ENCODE results near the gene TTC3.

TTC3 gene

DNA sequence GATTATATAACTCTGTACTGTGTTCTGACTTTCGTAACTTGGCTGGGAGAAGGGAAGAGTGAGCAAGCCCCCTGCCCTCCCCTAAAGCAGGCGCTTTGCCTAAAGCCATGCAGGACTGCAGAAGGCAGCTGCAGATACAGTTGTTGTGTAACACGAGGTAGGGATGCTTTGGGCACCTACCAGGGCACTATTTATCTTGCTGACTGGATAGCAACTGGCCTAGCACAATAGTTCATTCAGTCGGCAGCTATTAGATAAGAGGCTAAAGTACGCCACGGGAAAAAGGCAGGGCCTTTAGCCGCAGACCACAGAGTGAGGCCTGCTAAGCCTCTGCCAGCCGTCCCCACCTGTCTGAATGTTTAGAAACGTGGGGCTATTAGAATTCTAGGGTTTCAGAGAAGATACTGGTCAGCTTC is 80.9 kb downstream of the TTC3 start:
- no peak for DNase-seq (ENCODE audit: low read depth)

DNA sequence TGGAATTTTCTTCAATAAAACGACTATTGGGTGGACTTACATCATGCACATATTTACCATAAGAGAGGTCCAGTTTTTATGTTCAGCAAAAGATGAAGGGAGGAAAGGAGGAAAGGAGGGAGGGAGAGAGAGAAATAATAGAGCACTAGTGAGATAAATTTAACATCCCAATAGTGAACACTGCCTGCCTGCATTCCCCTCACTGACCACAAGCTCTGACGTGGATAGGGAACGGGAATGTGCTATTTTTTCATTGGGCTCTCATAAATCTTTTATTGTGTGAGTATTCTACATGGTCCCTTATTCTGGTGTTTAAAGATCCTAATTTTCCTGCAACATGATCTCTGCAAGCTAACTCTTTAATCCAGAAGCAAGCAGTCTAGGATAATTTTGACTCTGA is 82.1 kb downstream of the TTC3 start:
- no peak for DNase-seq (ENCODE audit: low read depth)

DNA sequence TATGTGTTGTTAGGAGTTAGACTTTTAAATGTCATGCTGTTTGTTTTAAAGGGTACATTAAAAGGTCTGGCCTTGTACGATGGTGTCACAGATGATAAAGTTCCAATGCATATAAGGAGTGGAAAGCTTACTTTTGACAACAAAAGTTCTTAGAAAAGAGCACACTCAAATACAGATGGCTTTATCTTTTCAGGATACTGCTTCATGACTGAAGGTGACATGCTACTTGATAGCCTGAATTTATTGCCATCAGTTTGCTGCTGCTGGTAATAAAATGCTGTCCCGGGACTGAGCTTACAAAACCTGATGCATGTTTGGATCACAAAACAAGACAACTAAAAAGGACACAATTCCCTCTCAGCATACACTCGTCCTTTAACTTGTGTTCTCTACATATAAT is 84.9 kb downstream of the TTC3 start:
- DNase-seq (ENCODE audit: low read depth) = no peak

DNA sequence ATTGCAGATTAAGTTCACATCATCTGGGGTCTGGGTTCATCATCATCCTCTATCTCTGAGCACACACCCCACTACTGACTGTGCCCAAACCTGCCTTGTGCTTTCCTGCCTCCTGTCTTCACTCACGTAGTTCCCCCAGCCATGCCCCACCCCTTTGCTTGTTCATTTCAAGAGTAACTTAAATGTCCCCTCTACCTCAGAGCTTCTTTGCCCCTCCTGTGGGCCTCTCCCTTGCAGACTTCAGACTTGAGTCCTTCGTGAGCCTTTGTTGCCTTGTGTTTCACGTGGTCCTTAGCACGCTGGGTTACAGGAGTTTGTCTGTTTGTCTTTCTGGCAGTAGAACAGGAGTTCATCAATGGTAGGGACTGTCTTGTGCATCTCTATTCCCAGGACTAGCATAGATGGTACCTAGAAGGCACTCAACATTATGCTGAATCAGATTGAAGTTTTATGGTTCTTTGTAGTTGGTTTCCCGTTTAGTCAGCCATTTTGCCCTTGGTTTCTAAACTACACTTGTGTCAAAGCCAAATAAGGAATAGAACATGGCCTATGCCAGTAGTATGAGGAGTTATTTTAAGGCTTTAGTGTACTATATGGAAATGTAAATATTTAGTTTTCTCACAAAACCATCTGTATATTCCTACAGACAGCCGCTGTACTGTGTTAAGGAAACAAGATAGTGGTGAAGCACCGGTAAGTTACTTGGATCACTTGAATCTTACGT is 86.2 kb downstream of the TTC3 start:
- no peak for DNase-seq (ENCODE audit: low read depth)

DNA sequence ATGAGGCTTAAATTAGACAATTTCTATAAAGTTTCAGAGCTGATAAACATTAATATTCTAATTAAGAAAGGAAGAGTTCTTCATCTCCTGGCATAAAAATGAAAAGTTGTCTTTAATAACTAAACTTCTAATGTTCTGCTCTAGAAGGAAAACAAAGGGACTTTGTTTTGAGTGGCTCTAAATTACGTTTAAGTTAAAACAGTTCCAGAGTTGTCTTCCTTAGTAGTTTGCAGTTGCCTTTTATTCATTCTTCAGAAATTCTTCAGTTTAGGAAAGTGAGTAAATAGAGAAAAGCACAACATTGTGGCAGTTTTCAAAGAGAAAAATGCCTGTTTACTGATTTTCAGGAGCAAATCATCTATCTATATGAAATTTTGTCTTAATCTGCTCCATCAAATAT is 86.9 kb downstream of the TTC3 start:
- DNase-seq (ENCODE audit: low read depth) = no peak

DNA sequence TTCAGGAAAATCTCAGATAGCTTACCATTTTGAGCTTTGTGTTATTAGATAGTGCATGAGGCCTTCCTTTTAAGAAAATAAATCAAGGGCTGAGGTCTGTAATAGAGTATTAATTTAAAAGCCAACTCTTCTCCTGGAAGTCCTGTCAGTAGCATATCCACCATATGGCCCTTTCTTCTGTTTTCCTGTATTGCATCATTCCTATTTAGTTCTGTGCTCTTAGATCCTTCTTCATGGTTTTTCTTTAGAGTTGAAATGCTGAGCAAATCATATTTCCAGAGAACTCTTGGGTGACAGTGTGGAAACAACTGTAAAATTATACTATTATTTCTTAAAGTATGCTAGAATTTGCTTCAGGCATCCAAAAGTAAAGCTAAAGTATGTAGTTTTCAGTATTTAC is 91.7 kb downstream of the TTC3 start:
- DNase-seq (ENCODE audit: low read depth) = peak; percentile 7

DNA sequence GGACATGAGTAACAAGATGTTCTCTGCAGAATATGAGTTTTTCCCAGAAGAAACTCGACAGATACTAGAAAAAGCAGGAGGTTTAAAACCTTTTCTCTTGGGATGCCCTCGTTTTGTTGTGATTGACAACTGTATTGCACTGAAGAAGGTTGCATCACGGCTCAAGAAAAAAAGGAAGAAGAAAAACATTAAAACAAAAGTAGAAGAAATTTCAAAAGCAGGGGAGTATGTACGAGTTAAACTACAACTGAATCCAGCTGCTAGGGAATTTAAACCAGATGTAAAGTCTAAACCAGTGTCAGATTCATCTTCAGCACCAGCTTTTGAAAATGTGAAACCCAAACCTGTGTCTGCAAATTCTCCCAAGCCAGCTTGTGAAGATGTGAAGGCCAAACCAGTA is 92.5 kb downstream of the TTC3 start:
- peak; percentile 64 for DNase-seq (ENCODE audit: low read depth)

DNA sequence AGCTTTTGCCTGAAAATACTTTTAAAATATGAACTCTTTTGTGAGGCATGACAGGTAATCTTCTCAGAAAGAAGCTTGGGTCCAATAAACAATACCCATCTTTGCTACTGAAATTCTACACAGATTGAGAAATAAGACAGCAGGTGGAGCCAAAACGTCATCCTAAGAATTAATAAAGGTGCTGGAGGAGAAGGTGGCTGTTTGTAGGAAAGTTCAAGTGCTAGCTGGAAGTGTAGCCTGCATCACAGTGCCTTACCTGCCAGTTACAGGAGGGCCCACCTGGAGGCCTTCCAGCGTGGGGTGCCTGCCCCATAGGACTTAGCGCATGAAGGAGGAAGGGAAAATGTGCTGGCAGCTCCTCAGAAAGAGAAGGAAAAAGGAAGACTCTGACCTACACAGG is 93.7 kb downstream of the TTC3 start:
- DNase-seq (ENCODE audit: low read depth) = no peak

DNA sequence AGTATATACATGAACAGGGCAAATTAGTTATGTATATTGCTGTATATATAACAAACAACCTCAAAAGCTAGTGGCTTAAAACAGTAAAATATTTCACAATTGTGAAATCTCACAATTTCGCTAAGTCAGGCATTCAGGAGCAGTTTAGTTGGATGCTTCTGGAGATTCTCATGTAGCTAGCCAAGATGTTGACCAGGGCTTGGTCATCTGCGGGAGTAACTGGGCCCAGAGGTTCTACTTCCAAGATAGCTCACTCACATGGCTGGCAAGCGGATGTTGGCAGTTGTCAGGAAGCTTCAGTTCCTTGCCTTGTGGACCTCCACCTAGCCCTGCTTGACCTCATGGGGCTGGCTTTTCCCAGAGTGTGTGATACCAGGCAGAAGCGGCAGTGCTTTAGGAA is 95.6 kb downstream of the TTC3 start:
- DNase-seq (ENCODE audit: low read depth) = no peak

DNA sequence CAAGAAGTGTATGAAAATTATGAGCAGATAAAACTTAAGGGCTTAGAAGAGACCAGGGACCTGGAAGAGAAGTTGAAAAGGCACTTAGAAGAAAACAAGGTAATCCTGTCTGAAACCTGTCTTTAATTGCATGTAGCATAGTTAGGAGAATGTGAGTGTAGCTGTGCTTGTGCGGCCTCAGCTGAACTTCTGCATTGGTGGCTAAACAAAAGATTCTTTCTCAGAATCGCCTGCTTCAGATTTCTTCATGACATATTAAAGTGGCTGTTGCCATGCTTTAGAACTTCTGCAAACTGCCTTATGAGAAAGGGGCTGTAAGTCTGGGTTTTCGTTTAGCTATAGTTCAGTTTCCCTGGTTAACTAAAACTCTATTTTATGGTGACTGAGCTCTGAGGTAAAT is 99.6 kb downstream of the TTC3 start:
- DNase-seq (ENCODE audit: low read depth) = no peak

DNA sequence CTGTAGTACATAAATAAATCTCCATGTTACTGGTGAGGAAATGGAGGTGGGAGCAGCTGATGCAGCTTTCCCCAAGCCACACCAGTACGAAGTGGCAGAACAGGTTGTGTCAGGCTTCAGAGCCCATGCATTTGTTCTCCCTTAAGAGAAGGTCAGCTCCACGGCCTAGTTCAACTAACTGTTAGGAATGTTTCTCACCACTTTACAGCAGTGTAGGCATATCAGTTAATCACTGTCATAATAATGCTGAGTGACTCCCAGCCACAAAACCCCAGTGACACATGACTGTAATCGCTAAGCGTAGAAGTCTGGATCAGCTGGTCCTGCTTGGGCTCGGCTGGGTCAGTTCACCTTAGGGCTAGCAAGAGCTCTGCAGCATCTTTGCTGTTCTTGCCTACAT is 103.7 kb downstream of the TTC3 start:
- DNase-seq (ENCODE audit: low read depth) = no peak

DNA sequence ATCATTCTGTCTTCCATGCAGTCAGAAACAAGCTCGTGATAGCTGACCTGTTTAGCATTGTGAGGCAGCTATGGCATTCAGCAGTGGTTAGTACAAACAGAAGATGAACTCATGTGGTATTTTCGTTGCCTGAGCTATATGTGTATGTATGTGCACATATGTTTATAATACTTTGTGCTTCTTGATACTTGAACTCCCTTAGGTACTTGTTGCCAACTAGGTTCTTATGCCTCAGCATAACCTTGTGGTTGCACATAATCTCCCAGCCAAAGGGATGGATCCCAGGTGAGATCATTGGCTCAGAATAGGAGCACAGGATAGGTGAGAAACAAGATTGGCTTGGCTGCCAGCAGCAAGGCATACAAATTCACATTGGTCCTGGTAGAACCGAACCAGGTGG is 108.0 kb downstream of the TTC3 start:
- peak; percentile 11 for DNase-seq (ENCODE audit: low read depth)

DNA sequence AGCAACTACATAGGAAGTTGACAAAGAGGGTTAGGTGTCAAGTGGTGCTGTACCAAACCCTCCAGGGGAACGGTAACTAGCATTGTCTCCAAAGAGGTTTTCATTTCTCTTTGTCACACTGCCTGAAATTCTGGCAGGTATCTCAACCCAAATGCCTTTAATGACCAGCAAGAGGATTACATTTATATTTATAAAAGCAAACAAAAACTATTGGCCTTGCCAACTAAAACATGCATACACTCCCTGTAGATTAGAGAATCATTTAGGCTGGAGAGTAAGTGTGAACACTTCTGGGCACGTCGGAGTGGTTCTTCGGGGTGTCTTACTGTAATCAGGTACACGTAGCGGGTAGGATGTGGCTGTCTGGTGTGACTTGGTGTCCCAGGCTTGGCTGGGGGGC is 109.2 kb downstream of the TTC3 start:
- DNase-seq (ENCODE audit: low read depth) = no peak

DNA sequence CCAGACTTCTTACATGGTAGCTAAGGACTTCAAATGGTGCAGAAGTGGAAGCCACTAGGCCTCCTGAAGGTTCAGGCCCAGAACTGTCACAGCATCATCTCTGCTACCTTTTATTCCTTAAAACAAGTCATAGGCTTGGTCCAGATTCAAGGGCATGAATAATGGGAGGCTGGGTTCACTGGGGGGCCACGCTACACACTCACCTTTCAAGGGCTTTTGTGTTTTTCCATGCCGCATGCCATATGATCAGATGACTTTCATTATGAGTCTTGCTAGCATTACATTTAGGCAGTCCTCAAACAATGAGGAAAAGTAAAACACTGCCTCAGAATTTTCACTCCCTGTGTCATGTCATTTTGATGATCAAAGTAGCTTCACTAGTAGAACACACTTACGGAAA is 110.7 kb downstream of the TTC3 start:
- no peak for DNase-seq (ENCODE audit: low read depth)

DNA sequence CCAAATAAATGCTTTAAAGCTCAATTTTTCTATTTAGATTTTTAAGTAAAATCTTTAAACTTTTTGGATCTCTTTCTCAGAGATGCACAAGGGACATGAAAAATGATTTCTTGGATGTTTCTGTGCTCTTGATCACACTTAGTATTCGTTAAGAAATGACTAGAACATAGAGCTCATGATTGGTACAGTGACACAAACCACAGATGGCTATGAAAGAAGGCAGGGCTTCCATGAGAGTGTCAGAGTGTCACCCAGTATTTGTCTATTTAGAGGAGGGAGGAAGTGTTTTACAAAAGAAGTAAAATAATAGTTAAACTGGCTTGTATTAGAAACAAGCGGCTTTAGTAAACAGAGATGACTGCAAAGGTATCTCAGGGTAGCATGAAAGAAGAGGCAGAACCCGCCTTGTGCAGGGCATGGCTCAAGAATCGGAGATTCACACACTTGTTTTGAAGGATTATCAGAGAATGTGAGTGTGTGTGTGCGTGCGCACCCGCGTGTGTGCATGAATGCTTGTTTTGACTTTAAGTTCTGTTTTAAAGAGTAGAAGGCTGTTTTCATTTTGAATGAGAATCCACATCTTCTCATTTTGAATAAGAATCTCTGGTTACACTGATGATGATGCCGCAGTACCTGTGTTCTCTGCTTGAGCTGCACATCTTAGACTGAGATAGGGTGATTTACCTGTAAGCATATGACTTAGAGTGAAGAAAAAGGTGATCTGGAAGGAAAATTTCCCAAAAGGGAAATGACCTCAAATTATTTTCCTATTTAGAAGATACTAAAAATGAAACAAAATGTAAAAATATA is 111.9 kb downstream of the TTC3 start:
- DNase-seq (ENCODE audit: low read depth) = no peak

DNA sequence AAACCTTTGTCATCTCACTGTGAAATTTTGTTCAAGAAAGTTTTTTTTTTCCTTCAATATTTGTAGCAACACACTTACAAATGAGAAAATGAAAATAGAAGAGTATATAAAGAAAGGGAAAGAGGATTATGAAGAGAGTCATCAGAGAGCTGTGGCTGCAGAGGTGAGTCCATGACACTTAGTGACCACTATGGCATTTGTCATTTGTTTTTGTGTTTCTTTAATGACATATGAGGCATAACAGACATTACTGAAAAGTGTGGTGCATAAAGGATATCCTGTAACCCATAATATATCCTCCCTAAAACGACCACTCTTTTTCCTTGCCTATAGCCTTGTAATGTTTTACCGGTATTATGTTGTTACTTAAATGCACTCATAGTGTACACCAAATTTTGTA is 113.9 kb downstream of the TTC3 start:
- DNase-seq (ENCODE audit: low read depth) = no peak

DNA sequence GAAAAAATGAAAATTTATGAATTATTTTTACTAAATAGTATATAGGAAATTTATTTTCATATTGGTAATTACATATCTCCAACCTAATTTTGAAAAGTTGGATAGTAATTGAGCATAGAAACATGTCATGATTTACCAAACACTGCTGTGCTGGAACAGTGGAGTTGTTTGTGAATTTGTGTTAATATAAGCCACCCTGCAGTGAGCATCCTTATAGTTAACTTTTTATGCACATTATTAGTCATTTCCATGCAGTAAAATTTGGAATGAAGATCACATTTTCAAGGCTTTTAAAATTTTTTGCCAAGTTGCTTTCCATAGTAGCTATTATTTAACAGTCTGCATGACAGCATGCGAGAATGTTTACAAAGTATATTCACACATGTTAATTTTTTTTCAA is 115.8 kb downstream of the TTC3 start:
- no peak for DNase-seq (ENCODE audit: low read depth)

DNA sequence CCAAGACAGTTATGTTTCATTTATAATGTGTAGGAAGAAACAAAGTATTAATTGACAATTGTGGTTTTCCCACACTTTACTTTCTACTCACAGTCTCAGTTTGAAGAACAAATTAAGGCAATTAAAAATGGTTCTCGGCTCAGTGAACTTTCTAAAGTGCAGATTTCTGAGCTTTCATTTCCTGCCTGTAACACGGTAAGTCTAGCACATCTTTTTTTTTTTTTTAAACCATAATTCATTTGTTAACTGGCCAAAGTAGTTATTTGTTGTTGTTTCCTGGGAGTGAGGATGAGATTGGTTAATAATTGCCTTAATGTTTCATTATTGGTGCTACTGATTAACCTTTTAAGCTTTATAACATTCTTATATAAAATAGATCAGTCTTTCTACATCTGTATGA is 119.0 kb downstream of the TTC3 start:
- no peak for DNase-seq (ENCODE audit: low read depth)

DNA sequence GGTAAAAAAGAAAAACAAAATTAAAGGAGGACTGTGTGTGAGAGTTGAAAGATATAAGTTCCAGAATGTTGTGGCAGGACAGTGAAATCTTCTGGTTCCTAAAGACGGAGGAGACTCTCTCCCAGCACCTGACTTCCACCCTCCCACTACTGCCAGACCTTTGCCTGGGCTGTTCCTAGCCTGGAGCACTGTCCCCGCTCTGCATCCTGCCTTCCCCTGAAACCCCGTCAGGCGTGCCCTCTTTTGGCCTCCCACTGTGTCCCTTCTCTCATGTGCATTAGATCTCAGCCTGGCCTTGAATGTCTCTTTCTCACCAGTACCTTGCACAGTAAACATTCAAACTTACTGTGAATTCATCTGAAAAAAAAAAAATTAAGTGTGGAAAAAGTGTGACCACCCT is 120.0 kb downstream of the TTC3 start:
- no peak for DNase-seq (ENCODE audit: low read depth)

DNA sequence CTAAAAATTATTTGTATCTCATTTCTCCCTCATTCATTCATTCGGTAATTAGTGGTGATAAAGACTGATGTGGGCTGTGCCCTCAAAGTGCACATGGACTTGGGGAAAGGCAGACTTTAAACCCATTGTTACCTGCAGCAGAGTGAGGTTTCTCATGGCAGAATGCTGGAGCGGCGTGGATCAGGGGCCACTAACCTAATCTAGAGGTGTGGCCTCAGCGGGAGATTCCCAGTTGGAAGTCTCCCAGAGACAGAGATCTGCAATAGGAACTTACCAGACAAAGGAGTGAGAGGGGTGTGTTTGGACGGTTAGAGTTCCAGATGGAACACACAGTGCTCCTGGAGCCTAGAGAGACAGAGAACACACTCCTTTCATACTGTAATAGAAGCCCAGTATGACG is 120.6 kb downstream of the TTC3 start:
- DNase-seq (ENCODE audit: low read depth) = no peak

DNA sequence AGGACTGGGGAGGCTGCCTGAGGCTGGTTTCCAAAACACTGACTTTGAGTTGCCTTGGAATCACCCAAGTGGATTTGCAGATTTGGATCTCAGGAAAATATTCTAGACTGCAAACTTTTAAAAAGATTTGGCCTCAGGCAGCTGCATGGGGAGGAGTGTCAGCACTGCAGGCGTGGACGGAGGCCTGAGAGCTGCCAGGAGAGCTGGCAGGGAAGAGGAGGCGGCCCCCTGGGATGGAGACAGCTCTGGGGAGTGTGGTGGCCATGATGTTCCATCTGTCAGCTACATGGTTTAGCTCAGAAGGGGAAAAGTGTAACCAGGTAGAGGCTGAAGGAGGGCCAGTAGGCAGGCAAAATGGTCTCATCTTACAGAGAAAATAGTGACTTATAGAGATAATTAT is 122.0 kb downstream of the TTC3 start:
- no peak for DNase-seq (ENCODE audit: low read depth)

DNA sequence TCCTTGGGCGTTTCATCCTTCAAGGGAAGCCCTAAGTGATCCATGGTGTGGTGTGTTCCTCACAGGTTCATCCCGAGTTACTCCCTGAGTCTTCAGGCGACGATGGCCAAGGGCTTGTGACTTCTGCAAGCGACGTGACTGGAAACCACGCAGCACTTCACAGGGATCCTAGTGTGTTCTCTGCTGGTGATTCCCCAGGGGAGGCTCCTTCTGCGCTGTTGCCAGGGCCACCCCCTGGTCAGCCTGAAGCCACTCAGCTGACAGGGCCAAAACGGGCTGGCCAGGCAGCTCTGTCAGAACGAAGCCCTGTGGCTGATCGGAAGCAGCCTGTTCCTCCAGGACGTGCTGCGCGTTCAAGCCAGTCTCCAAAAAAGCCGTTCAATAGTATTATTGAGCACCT is 122.6 kb downstream of the TTC3 start:
- no peak for DNase-seq (ENCODE audit: low read depth)

DNA sequence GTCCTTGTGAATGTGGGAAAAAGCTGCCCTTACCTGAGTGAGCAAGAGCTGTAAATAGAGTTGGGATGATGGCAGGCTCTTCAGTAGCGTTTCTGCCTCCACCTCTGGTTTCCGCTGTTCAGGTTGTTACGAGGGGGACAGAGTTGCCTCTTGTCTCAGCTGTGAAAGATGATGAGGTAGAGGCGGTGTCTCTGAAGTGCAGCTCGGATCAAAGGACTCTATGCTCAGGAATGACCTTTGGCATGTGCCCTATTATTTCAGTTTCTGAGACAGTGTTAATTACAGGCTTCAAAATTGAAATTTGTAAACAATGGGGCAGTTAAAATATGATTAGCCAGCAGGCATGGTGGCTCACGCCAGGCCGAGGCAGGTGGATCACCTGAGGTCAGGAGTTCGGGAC is 123.8 kb downstream of the TTC3 start:
- no peak for DNase-seq (ENCODE audit: low read depth)

DNA sequence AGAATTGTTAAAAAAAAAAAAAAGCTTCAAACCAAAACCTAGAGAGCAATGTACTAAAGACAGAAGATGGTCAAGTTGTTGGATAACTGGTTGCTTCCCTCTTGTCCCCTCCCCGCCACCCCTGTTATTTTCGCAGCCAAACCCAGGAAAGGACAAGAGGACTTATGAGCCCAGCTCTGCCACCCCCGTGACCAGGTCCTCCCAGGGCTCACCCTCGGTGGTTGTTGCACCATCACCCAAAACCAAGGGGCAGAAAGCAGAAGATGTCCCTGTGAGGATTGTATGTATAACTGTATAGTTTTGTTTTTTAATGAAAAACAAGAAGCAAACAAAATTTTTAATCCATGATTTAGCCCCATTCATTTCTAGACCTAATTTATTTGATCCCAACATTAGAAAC is 124.7 kb downstream of the TTC3 start:
- no peak for DNase-seq (ENCODE audit: low read depth)
